ENCODE data around the gene SALL1.

Gene SALL1

DNA sequence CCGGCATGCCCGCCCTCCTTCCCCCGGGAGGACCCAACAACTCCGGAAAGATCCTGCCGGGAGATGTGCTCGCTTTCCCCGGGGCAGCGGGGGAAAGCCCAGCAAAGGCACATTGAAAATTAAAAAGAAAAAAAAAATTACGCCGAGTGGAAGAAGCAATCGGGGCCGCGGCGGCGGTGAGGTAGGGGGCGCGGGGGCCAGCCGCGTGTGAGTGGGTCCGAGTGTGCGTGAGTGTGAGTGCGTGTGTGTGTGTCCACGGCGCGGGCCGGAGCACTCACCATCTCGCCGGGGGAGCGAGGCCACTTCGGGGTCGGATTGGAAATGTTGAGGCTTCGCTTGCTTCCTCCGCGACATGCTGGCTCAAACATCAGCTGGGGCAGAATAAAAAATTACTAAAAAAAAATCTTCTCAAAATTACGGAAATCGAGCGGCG is at the start of gene SALL1:
Gene SALL1, minus strand, starts transcription at position 383 of the 433 bp plus-strand sequence. Its CDS starts 29 bp downstream, at position 354.
- peak within 1 kb of the TSS; percentile 45 to 56 for H3K4me3 ChIP-seq (ENCODE audit: low read length in 2 of 2)
- H3K36me3 ChIP-seq (ENCODE audit: control insufficient read depth in 2 of 2, insufficient read depth in 2 of 2, low read length in 2 of 2): no peaks in the 10 kb centered on the region
- peak within 1 kb of the TSS; percentile 38 to 62 for H3K9ac ChIP-seq (ENCODE audit: low read depth in 1 of 2, low read length in 2 of 2)
- peaks cover 0 to 12% of the 10 kb centered on the region in 2 donors for H3K27me3 ChIP-seq (ENCODE audit: control insufficient read depth in 2 of 2, insufficient read depth in 2 of 2, low read length in 2 of 2)
- peak within 1 kb of the TSS; percentile 61 to 76 for H3K27ac ChIP-seq (ENCODE audit: low read depth in 2 of 2, low read length in 2 of 2)
- H3K9me3 ChIP-seq (ENCODE audit: control insufficient read depth in 2 of 2, low read length in 2 of 2): no peaks in the 10 kb centered on the region
- H3K4me1 ChIP-seq (ENCODE audit: control insufficient read depth in 2 of 2, insufficient read depth in 2 of 2, low read length in 2 of 2): no peaks in the 10 kb centered on the region

DNA sequence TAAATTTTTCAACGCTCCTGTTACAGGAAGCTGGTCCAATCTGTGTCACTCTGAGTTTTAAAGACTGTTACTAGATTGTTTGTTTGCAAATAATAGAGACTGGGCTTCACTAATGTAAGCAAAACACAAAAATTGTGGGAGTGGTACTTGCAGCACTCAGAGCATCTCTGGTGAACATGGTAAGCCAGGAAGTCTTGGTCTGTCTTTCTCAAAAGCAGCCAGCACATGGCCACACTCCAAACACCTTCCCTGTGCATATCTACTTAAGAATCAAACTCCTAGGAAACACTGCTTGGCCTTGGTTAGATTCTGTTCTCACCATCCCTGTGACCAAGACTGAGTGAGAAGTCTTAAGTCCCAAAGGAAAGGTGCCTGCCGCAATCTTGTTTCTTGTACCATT is 49.7 kb upstream of the SALL1 start:
- H3K9ac ChIP-seq (ENCODE audit: low read depth in 1 of 2, low read length in 2 of 2): no peak overlapping the region
- H3K4me1 ChIP-seq (ENCODE audit: control insufficient read depth in 2 of 2, insufficient read depth in 2 of 2, low read length in 2 of 2): no peaks in the 10 kb centered on the region
- no peak overlapping the region for H3K4me3 ChIP-seq (ENCODE audit: low read length in 2 of 2)
- H3K36me3 ChIP-seq (ENCODE audit: control insufficient read depth in 2 of 2, insufficient read depth in 2 of 2, low read length in 2 of 2): no peaks in the 10 kb centered on the region
- H3K27ac ChIP-seq (ENCODE audit: low read depth in 2 of 2, low read length in 2 of 2): no peak overlapping the region
- peaks cover 0 to 2% of the 10 kb centered on the region in 2 donors for H3K9me3 ChIP-seq (ENCODE audit: control insufficient read depth in 2 of 2, low read length in 2 of 2)
- no peaks in the 10 kb centered on the region for H3K27me3 ChIP-seq (ENCODE audit: control insufficient read depth in 2 of 2, insufficient read depth in 2 of 2, low read length in 2 of 2)

DNA sequence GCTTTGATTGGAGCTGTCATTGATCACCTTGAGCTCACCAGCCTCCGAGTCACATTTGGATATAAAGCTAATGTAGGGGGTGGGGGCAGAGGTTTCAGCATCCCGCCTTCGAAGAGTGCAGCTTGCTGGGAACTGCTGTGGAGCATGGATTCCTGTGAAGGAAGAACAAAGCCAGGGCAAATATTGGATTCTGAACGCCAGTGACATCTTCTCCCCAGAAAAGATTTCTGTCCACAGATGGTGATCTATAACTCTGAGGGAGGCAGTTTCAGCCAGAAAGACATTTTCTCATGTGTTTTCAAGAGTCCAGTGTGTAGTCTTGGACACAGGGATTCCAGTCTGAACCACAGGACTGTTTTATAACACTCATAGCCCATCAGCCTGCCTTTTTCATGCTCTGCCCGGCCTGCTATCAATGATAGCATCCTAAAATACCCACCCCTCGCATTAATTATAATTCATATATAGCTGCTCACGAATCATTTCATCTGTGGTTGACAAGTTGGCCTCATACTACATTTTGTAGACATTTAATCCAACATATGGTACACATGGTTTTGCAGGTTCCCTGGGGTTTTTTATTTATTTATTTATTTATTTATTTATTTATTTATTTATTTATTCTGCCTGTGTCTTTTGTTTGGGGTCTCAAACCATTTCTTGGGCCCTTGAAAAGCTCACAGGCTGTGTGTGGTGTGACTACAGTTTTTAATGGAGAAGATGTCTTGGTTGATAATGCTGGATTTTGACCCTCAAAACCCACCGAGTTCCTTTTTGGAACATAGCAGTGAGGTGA is 47.1 kb upstream of the SALL1 start:
- Histone ChIP-seq H3K4me1 (ENCODE audit: control insufficient read depth in 2 of 2, insufficient read depth in 2 of 2, low read length in 2 of 2) (no peaks in the 10 kb centered on the region), H3K9me3 (ENCODE audit: control insufficient read depth in 2 of 2, low read length in 2 of 2) (peaks cover 0 to 2% of the 10 kb centered on the region in 2 donors)

DNA sequence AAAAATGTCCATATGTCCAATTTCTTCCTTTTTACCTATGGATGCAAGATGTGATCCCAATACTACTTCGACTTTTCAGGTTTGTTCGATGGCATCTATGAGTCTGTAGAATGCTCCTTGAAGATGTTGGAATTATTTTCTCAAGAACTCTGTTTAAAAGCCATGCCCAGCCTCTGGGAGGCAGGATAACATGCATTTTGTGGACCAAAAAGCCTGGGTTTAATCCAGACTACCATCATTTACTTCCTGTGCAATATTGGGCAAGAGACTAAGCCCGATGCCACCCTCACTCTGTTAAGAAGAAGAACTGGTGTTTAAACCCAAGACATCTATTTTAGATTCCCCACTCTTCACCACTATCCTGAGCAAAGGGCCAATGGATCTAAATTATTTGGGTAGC is 42.8 kb upstream of the SALL1 start:
- Histone ChIP-seq H3K9ac (ENCODE audit: low read depth in 1 of 2, low read length in 2 of 2) (no peak overlapping the region), H3K27ac (ENCODE audit: low read depth in 2 of 2, low read length in 2 of 2) (no peak overlapping the region), H3K9me3 (ENCODE audit: control insufficient read depth in 2 of 2, low read length in 2 of 2) (no peaks in the 10 kb centered on the region), H3K4me1 (ENCODE audit: control insufficient read depth in 2 of 2, insufficient read depth in 2 of 2, low read length in 2 of 2) (no peaks in the 10 kb centered on the region), H3K4me3 (ENCODE audit: low read length in 2 of 2) (no peak overlapping the region), H3K27me3 (ENCODE audit: control insufficient read depth in 2 of 2, insufficient read depth in 2 of 2, low read length in 2 of 2) (no peaks in the 10 kb centered on the region), H3K36me3 (ENCODE audit: control insufficient read depth in 2 of 2, insufficient read depth in 2 of 2, low read length in 2 of 2) (no peaks in the 10 kb centered on the region)

More for the DNA sequence above, 47.1 kb upstream of the SALL1 start:
- H3K4me3 ChIP-seq (ENCODE audit: low read length in 2 of 2): no peak overlapping the region
- H3K27me3 ChIP-seq (ENCODE audit: control insufficient read depth in 2 of 2, insufficient read depth in 2 of 2, low read length in 2 of 2): no peaks in the 10 kb centered on the region
- H3K36me3 ChIP-seq (ENCODE audit: control insufficient read depth in 2 of 2, insufficient read depth in 2 of 2, low read length in 2 of 2): no peaks in the 10 kb centered on the region
- H3K9ac ChIP-seq (ENCODE audit: low read depth in 1 of 2, low read length in 2 of 2): no peak overlapping the region
- no peak overlapping the region for H3K27ac ChIP-seq (ENCODE audit: low read depth in 2 of 2, low read length in 2 of 2)

DNA sequence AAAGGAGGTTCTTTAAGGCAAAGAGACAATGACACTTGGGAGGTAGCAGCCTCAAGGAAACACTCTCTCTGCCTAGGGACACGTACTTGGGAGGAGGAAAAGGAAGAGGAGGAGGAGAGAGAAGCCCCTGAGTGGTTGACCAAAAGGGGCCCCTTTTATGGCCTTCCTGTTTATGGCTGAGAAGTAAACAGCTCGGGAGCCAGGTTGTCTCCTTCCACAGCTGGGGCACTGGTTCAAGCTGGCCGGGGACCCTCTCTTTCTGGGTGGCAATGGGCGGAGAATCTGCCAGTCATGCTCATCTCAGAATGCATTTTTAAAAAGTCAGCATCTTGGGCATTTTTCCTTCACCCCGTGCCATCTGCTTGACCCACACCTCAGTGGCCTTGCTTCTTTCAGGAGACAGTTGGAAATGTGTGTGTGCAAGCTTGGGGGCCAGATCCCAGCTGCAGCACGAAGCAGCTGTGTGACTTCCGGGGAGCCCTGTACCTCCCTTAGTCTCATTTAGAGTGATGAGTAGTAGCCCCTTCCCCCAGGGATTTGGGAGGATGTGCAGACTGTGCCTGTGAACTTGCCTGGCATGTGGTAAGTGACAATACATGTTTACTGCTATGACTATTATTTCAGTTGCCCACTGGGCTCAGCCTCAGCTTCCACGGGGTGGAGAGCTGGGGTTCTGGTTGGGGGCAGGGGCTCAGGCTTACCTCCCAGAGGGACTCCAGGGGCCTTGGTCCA is 33.8 kb upstream of the SALL1 start:
- no peaks in the 10 kb centered on the region for H3K4me1 ChIP-seq (ENCODE audit: control insufficient read depth in 2 of 2, insufficient read depth in 2 of 2, low read length in 2 of 2)
- no peaks in the 10 kb centered on the region for H3K36me3 ChIP-seq (ENCODE audit: control insufficient read depth in 2 of 2, insufficient read depth in 2 of 2, low read length in 2 of 2)
- no peak overlapping the region for H3K4me3 ChIP-seq (ENCODE audit: low read length in 2 of 2)
- no peaks in the 10 kb centered on the region for H3K9me3 ChIP-seq (ENCODE audit: control insufficient read depth in 2 of 2, low read length in 2 of 2)
- H3K27ac ChIP-seq (ENCODE audit: low read depth in 2 of 2, low read length in 2 of 2): no peak overlapping the region
- no peak overlapping the region for H3K9ac ChIP-seq (ENCODE audit: low read depth in 1 of 2, low read length in 2 of 2)
- no peaks in the 10 kb centered on the region for H3K27me3 ChIP-seq (ENCODE audit: control insufficient read depth in 2 of 2, insufficient read depth in 2 of 2, low read length in 2 of 2)

DNA sequence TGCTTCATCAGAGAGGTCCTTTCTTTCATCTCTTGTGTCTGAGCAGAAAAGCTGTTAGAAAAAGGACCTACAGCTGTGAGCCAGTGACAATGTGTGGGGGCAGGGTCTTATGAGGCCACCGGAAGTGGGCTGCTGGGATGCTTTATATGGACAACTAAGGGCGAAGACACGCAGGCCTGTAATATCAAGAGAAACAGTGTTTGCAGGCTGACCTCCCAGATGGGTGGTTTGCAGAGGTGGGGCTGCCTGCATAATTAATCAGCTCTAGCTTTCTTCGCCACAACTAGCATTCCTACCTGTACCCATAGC is 30.4 kb upstream of the SALL1 start:
- Histone ChIP-seq H3K4me1 (ENCODE audit: control insufficient read depth in 2 of 2, insufficient read depth in 2 of 2, low read length in 2 of 2) (no peaks in the 10 kb centered on the region), H3K27me3 (ENCODE audit: control insufficient read depth in 2 of 2, insufficient read depth in 2 of 2, low read length in 2 of 2) (no peaks in the 10 kb centered on the region), H3K27ac (ENCODE audit: low read depth in 2 of 2, low read length in 2 of 2) (no peak overlapping the region), H3K9ac (ENCODE audit: low read depth in 1 of 2, low read length in 2 of 2) (no peak overlapping the region), H3K36me3 (ENCODE audit: control insufficient read depth in 2 of 2, insufficient read depth in 2 of 2, low read length in 2 of 2) (no peaks in the 10 kb centered on the region), H3K4me3 (ENCODE audit: low read length in 2 of 2) (no peak overlapping the region), H3K9me3 (ENCODE audit: control insufficient read depth in 2 of 2, low read length in 2 of 2) (no peaks in the 10 kb centered on the region)

DNA sequence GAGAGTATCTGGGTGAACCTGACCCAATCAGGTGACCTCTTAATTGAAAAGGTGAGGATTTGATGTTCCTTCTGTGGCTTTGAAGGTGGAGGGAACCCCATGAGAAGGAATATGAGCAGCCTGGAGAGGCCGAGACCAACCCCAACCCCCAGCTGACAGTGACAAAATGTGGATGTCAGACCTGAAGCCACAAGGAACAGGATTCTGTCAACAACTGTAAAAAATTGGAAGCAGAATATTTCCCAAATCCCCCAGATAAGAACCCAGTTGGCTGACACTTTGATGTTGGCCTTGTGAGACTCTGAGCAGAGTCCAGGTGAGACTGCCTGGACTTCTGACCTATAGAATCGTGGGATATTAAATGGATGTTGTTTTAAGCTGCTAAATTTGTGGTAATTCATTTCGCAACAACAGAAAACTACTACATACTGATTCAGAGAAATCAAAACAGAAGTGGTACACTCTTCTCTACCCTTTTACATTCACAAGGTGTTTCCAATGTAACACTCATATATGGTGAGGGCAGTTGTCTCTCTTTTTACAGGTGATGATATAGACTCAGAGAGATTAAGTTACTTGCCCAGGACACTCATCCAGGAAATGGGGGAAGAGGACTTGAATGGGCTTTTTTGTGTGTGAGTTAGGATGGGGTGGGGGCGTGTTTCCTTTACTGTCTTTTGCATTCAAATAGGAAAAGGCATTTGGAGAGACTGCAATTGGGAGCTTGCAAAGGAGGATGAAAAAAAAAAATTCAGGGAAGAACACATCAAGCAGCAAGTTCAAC is 29.8 kb upstream of the SALL1 start:
- Histone ChIP-seq H3K27me3 (ENCODE audit: control insufficient read depth in 2 of 2, insufficient read depth in 2 of 2, low read length in 2 of 2) (no peaks in the 10 kb centered on the region), H3K9ac (ENCODE audit: low read depth in 1 of 2, low read length in 2 of 2) (no peak overlapping the region), H3K9me3 (ENCODE audit: control insufficient read depth in 2 of 2, low read length in 2 of 2) (no peaks in the 10 kb centered on the region), H3K4me3 (ENCODE audit: low read length in 2 of 2) (no peak overlapping the region), H3K4me1 (ENCODE audit: control insufficient read depth in 2 of 2, insufficient read depth in 2 of 2, low read length in 2 of 2) (no peaks in the 10 kb centered on the region), H3K27ac (ENCODE audit: low read depth in 2 of 2, low read length in 2 of 2) (no peak overlapping the region), H3K36me3 (ENCODE audit: control insufficient read depth in 2 of 2, insufficient read depth in 2 of 2, low read length in 2 of 2) (no peaks in the 10 kb centered on the region)

DNA sequence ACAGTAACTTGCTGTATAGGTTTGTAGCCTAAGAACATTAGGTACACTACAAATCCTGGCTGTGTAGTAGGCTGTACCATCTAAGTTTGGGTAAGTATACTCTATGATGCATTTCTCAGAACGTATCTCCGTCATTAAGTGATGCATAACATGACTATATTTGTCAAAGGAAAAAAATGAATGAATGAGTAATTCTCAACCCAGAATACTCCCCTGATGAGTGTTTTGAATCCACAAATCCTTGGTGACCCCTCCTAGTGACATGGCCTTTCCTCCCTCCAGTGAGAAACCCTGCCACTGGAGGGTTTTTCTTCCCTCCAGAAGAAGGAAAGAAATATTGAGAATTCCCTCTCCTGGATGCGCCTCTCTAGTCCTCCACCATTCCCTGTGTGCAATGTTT is 24.0 kb upstream of the SALL1 start:
- H3K4me3 ChIP-seq (ENCODE audit: low read length in 2 of 2): no peak overlapping the region
- H3K36me3 ChIP-seq (ENCODE audit: control insufficient read depth in 2 of 2, insufficient read depth in 2 of 2, low read length in 2 of 2): no peaks in the 10 kb centered on the region
- H3K27me3 ChIP-seq (ENCODE audit: control insufficient read depth in 2 of 2, insufficient read depth in 2 of 2, low read length in 2 of 2): no peaks in the 10 kb centered on the region
- no peak overlapping the region for H3K27ac ChIP-seq (ENCODE audit: low read depth in 2 of 2, low read length in 2 of 2)
- H3K4me1 ChIP-seq (ENCODE audit: control insufficient read depth in 2 of 2, insufficient read depth in 2 of 2, low read length in 2 of 2): no peaks in the 10 kb centered on the region
- no peak overlapping the region for H3K9ac ChIP-seq (ENCODE audit: low read depth in 1 of 2, low read length in 2 of 2)
- no peaks in the 10 kb centered on the region for H3K9me3 ChIP-seq (ENCODE audit: control insufficient read depth in 2 of 2, low read length in 2 of 2)

DNA sequence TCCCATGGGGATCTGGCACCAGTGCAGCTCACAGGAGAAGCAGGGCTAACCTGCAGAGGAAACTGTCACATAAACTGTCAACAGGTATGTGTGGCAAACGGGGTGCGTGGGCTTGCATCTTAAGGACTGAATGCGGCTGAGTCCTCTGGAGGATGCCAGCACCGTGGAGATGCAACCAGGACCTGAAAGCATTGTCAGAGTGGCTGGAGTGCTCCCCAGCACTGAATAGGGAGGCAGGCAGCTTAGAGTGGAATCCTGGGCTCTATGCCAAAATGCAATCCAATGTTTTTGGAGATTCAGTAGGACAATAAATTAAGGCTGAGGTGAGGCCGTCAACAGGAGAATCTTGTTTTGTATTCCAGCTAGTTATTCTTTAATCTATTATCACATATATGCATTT is 21.3 kb upstream of the SALL1 start:
- Histone ChIP-seq H3K9me3 (ENCODE audit: control insufficient read depth in 2 of 2, low read length in 2 of 2) (no peaks in the 10 kb centered on the region), H3K36me3 (ENCODE audit: control insufficient read depth in 2 of 2, insufficient read depth in 2 of 2, low read length in 2 of 2) (no peaks in the 10 kb centered on the region), H3K27ac (ENCODE audit: low read depth in 2 of 2, low read length in 2 of 2) (no peak overlapping the region), H3K9ac (ENCODE audit: low read depth in 1 of 2, low read length in 2 of 2) (no peak overlapping the region), H3K4me1 (ENCODE audit: control insufficient read depth in 2 of 2, insufficient read depth in 2 of 2, low read length in 2 of 2) (no peaks in the 10 kb centered on the region), H3K27me3 (ENCODE audit: control insufficient read depth in 2 of 2, insufficient read depth in 2 of 2, low read length in 2 of 2) (no peaks in the 10 kb centered on the region), H3K4me3 (ENCODE audit: low read length in 2 of 2) (no peak overlapping the region)

DNA sequence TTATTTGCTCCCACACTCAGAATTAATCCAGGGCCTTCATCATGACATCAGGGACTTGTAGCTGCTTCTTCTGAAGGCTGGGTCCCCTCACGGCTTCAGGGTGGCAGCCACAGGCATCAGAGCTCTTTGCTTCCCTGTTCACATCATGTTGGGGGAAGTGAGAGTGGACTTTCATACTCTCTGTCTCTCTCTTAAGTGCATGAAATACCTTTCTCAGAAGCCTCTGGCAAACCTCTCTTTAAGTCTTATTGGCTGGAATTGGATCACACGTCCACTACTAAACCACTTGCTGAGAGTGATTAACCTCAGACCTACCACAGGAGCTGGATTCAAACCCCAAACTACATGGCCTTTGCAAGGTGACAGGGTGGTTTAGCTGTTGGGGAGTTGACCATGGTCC is 17.7 kb upstream of the SALL1 start:
- Histone ChIP-seq H3K27me3 (ENCODE audit: control insufficient read depth in 2 of 2, insufficient read depth in 2 of 2, low read length in 2 of 2) (no peaks in the 10 kb centered on the region), H3K36me3 (ENCODE audit: control insufficient read depth in 2 of 2, insufficient read depth in 2 of 2, low read length in 2 of 2) (no peaks in the 10 kb centered on the region), H3K4me1 (ENCODE audit: control insufficient read depth in 2 of 2, insufficient read depth in 2 of 2, low read length in 2 of 2) (no peaks in the 10 kb centered on the region), H3K27ac (ENCODE audit: low read depth in 2 of 2, low read length in 2 of 2) (no peak overlapping the region), H3K9ac (ENCODE audit: low read depth in 1 of 2, low read length in 2 of 2) (no peak overlapping the region), H3K9me3 (ENCODE audit: control insufficient read depth in 2 of 2, low read length in 2 of 2) (no peaks in the 10 kb centered on the region), H3K4me3 (ENCODE audit: low read length in 2 of 2) (no peak overlapping the region)

Measured in mucosa of rectum (tissue), 2 donors.